ENCODE data around the gene RNF181. TPM values are rescaled to one million over a fixed set of nuclear protein-coding genes. Genes with fewer than 3 reads are reported as not detected.

Gene RNF181
- total RNA-seq, 1 experiment from 2014 or later, result 96.7 TPM

DNA sequence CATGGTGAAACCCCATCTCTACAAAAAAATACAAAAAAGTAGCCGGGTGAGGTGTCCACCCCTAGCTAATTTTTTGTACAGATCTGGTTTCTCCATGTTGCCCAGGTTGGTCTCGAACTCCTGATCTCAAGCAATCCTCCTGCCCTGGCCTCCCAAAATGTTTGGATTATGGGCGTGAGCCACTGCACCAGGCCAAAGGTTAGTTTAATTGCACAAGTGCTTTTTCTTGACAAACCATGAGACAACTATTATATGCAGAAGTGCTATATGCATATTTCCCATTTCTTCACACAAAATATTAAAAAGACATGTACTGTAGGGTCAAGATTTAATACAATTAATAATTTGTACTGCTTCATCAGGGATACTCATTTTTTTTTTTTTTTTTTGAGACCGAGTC lies 29.3 kb upstream of the RNF181 start:
- ChIA-PET POLR2A (ENCODE audit: unreplicated experiment) (interaction anchor here (0.6 kb wide), 1 partner anchor 33 kb away, joined by 3 read pairs; no protein-coding TSS in a partner anchor), CTCF (no interaction called here)
- no peaks in the 10 kb centered on the region for H3K9me3 ChIP-seq (ENCODE audit: insufficient read depth, low read depth)
- no peaks in the 10 kb centered on the region for H3K9me2 ChIP-seq (ENCODE audit: insufficient read depth)
- TF ChIP-seq, protein P1, sequence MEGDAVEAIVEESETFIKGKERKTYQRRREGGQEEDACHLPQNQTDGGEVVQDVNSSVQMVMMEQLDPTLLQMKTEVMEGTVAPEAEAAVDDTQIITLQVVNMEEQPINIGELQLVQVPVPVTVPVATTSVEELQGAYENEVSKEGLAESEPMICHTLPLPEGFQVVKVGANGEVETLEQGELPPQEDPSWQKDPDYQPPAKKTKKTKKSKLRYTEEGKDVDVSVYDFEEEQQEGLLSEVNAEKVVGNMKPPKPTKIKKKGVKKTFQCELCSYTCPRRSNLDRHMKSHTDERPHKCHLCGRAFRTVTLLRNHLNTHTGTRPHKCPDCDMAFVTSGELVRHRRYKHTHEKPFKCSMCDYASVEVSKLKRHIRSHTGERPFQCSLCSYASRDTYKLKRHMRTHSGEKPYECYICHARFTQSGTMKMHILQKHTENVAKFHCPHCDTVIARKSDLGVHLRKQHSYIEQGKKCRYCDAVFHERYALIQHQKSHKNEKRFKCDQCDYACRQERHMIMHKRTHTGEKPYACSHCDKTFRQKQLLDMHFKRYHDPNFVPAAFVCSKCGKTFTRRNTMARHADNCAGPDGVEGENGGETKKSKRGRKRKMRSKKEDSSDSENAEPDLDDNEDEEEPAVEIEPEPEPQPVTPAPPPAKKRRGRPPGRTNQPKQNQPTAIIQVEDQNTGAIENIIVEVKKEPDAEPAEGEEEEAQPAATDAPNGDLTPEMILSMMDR (conservative IDR thresholded peaks at IDR 0.05), result no peak
- no peak for TF ChIP-seq EZH2 (IDR thresholded peaks at IDR 0.05; ENCODE audit: low read depth)
- H3K27me3 ChIP-seq (ENCODE audit: insufficient read depth, low read depth), result no peaks in the 10 kb centered on the region
- no peaks in the 10 kb centered on the region for H3F3A ChIP-seq (ENCODE audit: insufficient read depth, low read depth)
- DNase-seq, result no peak
- peaks cover 6% of the 10 kb centered on the region; the same call in 1 of the 2 replicates for H3K4me1 ChIP-seq (replicated peaks; ENCODE audit: insufficient read depth)
- no TSS peak for BruUV-seq (replicated peaks)
- intact Hi-C loops (cut with micrococcal nuclease; ENCODE audit: unreplicated experiment), result no loop called here
- no peak overlapping the region for H3K4me2 ChIP-seq
- H3K4me3 ChIP-seq, result no peak overlapping the region
- H3K36me3 ChIP-seq (ENCODE audit: low read depth), result no peaks in the 10 kb centered on the region
- H4K20me1 ChIP-seq (ENCODE audit: insufficient read depth), result no peaks in the 10 kb centered on the region
- no peaks in the 10 kb centered on the region for H3K79me2 ChIP-seq (ENCODE audit: low read depth)
- H3K27ac ChIP-seq, result no peak overlapping the region
- H2AFZ ChIP-seq, result no peak overlapping the region

DNA sequence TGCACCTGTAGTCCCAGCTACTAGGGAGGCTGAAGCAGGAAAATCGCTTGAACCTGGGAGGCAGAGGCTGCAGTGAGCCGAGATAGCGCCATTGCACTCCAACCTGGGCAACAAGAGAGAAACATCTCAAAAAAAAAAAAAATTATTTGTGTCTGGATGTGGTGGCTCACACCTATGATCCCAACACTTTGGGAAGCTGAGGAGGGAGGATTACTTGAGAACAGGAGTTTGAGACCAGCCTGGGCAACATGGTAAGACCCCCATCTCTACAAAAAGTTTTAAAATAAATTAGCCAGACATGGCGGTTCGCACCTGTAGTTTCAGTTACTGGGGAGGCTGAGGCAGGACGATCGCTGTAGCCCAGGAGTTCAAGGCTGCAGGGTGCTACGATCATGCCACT lies 19.8 kb upstream of the RNF181 start:
- Histone ChIP-seq H3K4me3 (no peak overlapping the region), H4K20me1 (ENCODE audit: insufficient read depth) (no peaks in the 10 kb centered on the region), H3K4me2 (no peak overlapping the region), H3K36me3 (ENCODE audit: low read depth) (no peaks in the 10 kb centered on the region), H3K9me3 (ENCODE audit: insufficient read depth, low read depth) (no peaks in the 10 kb centered on the region), H3K27ac (no peak overlapping the region), H3K9me2 (ENCODE audit: insufficient read depth) (no peaks in the 10 kb centered on the region), H3K79me2 (ENCODE audit: low read depth) (peaks cover 26% of the 10 kb centered on the region), H3K27me3 (ENCODE audit: insufficient read depth, low read depth) (no peaks in the 10 kb centered on the region), H3F3A (ENCODE audit: insufficient read depth, low read depth) (peaks cover 19% of the 10 kb centered on the region), H3K4me1 (replicated peaks; ENCODE audit: insufficient read depth) (peaks cover 22% of the 10 kb centered on the region), H2AFZ (no peak overlapping the region)
- DNase-seq, result no peak
- intact Hi-C loops (cut with micrococcal nuclease; ENCODE audit: unreplicated experiment), result loop anchor here (2.0 kb wide), 1 partner anchor 27 kb away; the partner anchor contains the start of gene TMEM150A
- ChIA-PET POLR2A (ENCODE audit: unreplicated experiment) (interaction anchor here (0.6 kb wide), 1 partner anchor 1826 kb away, joined by 10 read pairs; no protein-coding TSS in a partner anchor), CTCF (no interaction called here)
- TF ChIP-seq EZH2 (IDR thresholded peaks at IDR 0.05; ENCODE audit: low read depth), result no peak
- TF ChIP-seq, protein P1 (conservative IDR thresholded peaks at IDR 0.05), result no peak
- BruUV-seq (replicated peaks), result no TSS peak

GRCh38 chr2:85577063-85577385 lies 18.5 kb upstream of the RNF181 start:
- peak overlapping the region; percentile 83 for H2AFZ ChIP-seq
- peak overlapping the region; percentile 64 for H3K27ac ChIP-seq
- no TSS peak for BruUV-seq (replicated peaks)
- H3F3A ChIP-seq (ENCODE audit: insufficient read depth, low read depth), result peaks cover 19% of the 10 kb centered on the region
- no peak for DNase-seq
- POLR2A ChIA-PET (ENCODE audit: unreplicated experiment), result interaction anchor here (0.6 to 1.2 kb wide), 8 partner anchors 15 to 165 kb away, joined by 4 to 23 read pairs (median 8); partner anchors contain the start of genes C2orf68 and MAT2A
- intact Hi-C loops (cut with micrococcal nuclease; ENCODE audit: unreplicated experiment), result loop anchor here (2.0 kb wide), 1 partner anchor 26 kb away; the partner anchor contains the start of gene TMEM150A
- no peaks in the 10 kb centered on the region for H4K20me1 ChIP-seq (ENCODE audit: insufficient read depth)
- peak overlapping the region; percentile 60; the same call in 1 of the 2 replicates for H3K4me3 ChIP-seq
- H3K9me2 ChIP-seq (ENCODE audit: insufficient read depth), result no peaks in the 10 kb centered on the region
- H3K4me2 ChIP-seq, result peak overlapping the region; percentile 94
- no peaks in the 10 kb centered on the region for H3K27me3 ChIP-seq (ENCODE audit: insufficient read depth, low read depth)
- peaks cover 26% of the 10 kb centered on the region for H3K79me2 ChIP-seq (ENCODE audit: low read depth)
- peaks cover 22% of the 10 kb centered on the region for H3K4me1 ChIP-seq (replicated peaks; ENCODE audit: insufficient read depth)
- H3K36me3 ChIP-seq (ENCODE audit: low read depth), result no peaks in the 10 kb centered on the region
- CTCF ChIA-PET, result interaction anchor here (0.7 kb wide), 1 partner anchor 220 kb away, joined by 13 read pairs; no protein-coding TSS in a partner anchor
- H3K9me3 ChIP-seq (ENCODE audit: insufficient read depth, low read depth), result no peaks in the 10 kb centered on the region
- TF ChIP-seq EZH2 (IDR thresholded peaks at IDR 0.05; ENCODE audit: low read depth), result no peak
